HG03139 (cell line): ENCODE results near the gene DAB2IP.

ENCODE experiments used
- ATAC-seq: cut with Tn5 transposase; IDR thresholded peaks from one replicate; pipeline ENCODE4 v1.9.1; 2021; ENCODE audit not compliant: unreplicated experiment

The DAB2IP gene

DNA sequence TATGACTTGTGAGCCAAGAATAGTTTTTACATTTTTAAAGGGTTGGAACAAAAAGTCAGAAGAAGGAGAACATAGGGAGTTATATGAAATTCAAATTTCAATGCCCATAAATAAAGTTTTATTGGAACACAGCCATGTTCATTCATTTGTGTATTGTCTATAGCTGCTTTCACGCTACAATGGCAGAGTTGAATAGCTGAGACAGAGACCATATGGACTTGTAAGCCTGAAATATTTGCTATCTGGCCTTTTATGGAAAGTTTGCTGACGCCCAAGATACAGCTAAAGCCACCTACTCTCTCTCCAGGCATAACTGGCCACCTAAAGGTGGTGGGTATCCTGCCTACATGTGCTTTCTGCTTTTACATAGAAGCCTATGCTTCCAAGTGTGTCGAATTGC lies 10.9 kb downstream of the DAB2IP start:
- no peak for ATAC-seq

DNA sequence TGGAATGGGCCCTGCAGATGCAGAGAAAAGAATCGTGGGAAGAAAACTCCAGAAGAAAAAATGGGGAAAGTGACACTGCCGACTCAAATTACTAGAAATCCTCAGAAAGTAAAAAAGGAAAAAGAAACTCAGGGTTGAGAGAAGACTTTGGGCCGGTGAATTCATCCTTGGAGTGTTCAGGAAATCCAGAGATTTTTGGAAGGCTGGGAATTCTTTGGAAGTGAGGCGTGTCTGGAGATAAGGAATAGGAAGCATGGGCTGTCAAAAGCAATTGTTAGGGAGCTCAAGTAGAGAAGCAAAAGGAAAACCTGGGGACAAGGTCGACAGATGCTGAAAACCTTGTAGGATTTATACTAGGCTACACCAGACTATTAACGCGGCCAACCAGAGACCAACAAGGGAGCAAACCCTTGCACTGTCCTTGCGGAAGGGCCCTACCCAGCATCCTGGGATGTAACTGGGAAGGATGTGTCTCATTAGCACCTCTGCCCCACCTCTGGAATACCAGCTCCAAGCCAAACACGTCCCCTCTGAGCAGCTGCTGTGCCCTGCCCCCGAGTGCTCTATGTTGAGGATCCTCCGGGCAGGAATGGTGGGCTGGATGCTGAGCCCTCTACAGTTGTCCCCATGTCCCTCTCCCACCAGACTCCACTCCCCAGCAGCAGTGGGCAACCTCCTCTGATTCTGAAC lies 11.6 kb downstream of the DAB2IP start:
- ATAC-seq: no peak

DNA sequence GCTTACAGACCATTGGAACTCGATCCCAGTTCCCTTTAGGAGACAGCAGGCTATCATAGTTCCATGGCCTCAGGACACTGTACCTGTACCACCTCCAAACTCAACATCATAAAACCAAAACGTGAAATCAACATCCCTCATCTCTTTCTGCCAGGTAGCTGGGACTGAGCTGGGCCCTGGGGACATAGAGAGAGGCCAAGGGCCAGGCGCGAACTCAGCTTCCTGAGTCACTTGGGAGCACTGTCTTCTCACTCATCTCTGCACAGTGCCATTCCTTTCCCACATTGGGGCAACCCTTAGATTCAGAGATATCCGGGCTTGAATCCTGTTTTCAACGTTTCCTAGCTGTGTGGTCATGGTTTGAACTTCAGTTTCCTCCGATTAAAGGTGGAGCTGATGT lies 12.2 kb downstream of the DAB2IP start:
- ATAC-seq: no peak

DNA sequence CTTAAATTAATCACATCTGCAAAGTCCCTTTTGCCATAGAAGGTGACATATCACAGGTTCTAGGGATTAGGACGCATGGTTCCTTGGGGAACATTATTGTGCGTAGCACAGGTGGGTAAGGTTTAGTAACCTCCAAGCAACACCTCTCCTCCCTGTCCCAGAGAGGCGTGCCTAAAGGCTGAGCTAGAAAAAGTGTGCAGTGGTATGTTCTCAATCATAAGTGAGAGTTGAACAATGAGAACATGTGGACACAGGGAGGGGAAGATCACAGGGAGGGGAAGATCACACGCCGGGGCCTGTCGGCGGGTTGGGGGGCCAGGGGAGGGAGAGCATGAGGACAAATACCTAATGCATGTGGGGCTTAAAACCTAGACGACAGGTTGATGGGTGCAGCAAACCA lies 14.9 kb downstream of the DAB2IP start:
- ATAC-seq: no peak

DNA sequence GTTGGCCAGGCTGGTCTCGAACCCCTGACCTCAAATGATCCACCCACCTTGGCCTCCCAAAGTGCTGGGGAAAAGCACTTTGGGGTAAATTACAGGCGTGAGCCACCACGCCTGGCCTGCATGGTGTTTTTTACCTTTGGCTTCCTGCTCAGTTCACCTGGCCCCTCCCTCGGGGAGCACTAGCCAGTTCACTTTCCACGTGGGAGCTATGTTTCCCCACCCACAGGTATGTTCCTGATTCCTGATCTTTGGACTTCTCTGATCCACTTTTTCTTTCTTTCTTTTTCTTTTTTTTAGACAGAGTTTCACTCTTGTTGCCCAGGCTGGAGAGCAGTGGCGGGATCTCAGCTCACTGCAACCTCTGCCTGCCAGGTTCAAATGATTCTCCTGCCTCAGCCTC lies 15.8 kb downstream of the DAB2IP start:
- ATAC-seq: no peak

DNA sequence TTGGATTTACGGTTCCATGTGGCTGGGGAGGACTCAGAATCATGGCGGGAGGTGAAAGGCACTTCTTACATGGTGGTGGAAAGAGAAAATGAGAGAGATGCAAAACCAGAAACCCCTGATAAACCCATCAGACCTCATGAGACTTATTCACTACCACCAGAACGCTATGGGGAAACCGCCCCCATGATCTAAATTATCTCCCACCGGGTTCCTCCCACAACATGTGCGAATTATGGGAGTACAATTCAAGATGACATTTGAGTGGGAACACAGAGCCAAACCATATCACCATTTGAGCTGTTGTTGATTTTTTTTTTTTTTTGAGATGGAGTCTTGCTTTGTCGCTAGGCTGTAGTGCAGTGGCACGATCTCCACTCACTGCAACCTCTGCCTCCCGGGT lies 16.5 kb downstream of the DAB2IP start:
- ATAC-seq: no peak

DNA sequence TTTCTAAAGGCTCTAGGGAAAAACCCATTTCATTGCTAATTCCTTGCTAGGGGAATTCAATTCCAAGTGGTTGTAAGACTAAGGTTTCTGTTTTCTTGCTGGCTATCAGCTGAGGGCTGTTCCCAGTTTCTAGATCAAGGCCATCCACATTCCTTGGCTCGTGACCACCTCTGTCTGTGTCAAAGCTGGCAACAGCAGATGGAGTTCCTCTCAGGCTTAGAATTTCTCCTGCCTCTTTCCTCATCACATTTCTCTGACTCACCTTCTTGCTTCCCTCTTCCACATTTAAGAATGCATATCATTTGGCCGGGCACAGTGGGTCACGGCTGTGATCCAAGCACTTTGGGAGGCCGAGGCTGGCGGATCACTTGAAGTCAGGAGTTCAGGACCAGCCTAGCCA lies 19.0 kb downstream of the DAB2IP start:
- no peak for ATAC-seq

DNA sequence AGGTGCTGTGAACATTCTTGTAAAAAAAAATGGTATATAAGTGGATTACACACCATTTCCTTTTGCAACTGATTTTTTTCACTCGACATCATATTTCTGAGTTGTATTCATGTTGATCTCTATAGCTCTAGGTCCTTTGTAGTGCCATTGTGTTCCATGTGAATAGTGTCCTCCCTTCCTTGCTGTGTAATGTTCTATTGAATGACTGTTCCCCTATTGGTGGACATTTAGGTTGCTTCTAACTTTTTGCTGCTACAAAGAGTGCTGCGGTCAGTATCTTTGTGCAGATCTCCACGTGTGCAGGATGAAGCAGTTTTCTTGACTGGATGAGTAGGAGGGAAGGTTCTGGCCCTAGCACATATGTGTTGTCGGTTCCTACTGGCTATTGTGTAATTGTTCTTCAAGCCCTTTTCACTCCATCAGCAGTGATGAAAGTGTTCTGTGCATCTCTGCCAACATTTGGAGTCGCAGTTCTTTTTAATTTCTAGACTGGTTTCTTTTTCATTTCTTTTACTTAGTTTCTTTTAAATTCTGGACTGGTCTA lies 20.2 kb downstream of the DAB2IP start:
- ATAC-seq: no peak

DNA sequence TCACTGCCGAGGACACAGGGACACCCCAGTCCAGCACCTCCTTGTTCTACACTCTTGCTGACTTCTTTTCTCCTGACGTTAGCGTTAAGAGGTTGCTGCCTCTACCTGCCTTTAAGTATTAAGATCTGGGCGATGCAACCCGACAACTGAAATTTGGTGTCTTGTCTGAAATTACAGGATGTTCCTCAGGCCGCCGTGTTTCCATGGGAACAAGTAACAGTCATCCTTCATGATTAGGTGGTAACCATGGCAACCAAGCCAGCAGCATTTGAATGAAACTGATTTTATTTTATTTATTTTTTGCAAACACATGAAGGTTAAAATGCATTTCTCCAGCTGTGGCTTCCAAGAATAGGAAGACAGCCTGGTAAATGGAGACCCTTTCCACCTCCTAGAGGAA lies 20.8 kb downstream of the DAB2IP start:
- no peak for ATAC-seq

DNA sequence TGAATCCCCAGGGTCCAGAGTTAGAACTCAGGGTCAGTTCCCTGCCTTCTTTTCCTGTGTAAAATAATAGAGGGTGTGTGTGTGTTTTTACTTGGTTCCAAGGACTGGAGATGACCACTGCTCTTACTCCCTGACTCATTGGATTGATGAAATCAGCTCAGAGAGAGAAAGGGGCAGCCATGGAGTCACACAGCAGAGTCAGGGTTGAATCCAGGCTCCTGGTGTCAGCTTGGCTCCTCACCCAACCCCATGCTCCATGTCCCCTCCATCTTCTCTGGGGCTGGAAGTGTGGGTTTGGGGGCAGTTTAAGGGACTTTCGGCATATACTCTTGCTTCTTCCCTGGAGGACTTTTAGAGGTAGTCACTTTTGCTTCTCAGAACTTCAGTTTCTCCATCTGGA lies 21.6 kb downstream of the DAB2IP start:
- ATAC-seq: no peak

DNA sequence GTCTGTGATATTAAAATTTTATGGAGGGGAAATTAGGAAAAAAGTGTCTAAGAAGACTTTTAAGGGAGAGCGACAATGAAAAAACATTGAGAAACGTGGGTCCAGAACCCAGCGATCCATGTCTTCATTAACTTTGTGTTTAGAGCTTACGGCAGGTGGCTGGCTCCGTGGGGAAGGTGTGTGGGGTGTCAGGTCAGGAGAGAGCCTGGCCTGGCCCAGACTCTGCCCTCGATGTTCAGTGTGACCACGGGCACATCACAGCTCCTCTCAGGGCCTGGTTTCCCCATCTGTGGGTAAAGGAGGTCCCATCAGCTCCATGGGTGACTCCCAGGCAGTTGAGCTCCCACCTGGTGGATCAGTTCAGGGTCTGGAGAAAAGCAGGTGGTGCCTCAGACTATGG lies 22.1 kb downstream of the DAB2IP start:
- no peak for ATAC-seq

DNA sequence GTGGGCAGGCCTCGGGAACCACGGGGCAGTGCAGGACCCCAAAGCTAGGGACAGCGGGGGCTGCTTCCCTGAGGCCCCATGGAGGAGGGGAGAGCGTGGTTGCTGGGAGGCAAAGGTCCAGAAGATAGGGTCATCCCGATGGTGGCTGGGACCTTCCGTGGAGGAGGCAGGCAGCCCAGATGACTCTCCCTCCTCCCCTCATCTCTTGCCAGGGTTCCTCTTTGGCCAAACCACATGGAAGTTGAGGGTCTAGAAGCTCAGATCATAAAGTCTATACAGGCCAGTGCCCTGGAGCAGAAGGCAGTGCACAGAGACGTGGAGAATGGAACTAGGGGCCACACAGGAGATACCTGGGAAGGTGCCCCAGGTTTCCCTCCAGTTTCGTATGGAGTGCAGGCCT lies 22.6 kb downstream of the DAB2IP start:
- ATAC-seq: no peak

DNA sequence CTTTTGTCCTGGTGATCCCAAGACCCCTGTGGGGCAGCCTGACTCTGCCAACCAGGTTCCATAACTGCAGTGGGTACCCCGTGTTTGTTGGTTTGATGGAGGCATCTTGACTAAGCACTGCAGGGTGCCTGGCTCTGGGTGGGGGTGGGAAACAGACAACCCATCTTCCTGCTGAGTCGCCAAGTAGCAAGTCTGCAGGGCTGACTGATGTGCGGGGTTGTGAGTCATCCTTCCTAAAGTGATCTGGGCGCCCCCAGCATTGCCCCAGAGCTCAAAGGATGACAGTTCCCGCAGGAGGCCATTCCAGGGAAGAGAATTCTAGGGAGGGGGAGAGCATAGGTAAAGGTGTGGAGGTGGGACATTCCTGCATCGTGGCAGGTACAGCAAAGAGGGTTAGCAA lies 23.5 kb downstream of the DAB2IP start:
- no peak for ATAC-seq

DNA sequence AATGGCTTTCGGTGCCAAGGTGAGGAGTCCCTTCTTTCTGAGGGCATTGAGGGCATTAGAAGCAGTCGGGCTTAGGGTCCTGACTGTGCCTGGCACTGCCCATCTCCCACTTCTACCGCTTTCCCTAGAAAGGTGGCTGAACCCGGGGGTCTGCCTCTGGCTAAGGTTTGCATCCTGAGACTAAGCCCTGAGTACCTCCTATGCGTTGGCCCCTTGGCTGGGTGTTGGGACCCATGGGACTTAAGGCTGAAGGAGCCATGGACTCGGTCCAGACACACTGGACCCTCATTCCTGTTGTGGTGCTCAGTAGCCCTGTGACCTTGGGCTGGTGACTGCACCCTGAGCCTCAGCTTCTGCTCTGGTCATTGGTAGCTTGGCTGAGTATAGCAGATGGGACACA lies 23.9 kb downstream of the DAB2IP start:
- no peak for ATAC-seq

DNA sequence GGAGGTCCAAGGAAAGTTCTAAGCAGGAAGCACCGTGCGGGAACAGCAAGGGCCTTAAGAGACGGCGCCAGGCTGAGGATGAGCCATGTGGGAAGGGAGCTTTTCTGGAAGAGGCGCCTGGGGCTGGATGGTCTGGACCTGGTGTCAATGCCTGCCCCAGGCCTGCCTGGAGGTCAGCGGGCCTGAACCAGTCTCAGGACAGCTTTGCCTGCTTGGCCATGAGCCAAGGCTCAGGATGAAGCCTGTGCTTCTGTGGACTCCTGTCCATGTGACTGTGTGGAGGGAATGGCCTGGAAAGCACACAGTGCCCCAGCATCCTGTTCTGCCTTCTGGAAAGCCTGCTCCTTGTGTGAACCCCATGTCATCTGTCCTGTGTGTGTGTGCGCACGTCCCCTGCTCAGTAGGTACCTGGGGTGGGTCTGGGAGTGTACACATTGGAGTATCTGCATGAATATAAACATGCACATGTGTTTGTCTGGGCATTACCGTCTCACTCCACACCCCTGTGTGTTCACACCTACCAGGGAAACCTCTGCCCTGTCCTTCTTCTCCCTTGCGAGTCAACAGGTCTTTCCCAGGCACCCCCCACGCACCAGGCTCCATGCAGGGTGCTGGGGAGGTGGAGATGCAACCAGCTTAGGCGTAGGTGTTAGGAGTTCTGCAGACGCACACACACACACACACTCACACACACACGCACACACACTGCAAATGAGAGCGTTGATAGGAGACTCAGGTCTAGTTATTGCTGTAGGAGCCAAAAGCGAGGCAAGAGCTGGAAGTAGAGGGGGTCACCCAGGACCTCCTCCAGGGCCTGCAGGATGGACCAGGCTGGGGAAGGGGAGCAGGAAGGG lies 24.8 kb downstream of the DAB2IP start:
- no peak for ATAC-seq

DNA sequence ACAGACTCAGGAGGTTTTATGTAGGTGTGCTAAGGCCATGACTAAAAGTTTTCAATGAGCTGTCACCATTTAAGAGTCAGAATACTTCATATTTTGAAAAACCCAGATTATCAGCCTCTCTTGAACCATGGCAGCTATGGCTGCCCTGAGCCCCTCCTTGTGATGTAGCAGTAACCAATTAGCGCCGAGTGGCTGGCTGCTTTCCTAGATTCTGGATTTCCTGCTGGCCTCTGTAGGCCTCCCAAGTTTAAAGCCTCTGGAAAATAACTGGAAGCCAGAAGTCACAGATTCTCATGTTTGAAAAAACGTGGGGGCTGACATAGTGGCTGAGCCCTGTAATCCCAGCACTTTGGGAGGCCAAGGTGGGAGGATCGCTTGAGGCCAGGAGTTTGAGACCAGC lies 25.5 kb downstream of the DAB2IP start:
- no peak for ATAC-seq

DNA sequence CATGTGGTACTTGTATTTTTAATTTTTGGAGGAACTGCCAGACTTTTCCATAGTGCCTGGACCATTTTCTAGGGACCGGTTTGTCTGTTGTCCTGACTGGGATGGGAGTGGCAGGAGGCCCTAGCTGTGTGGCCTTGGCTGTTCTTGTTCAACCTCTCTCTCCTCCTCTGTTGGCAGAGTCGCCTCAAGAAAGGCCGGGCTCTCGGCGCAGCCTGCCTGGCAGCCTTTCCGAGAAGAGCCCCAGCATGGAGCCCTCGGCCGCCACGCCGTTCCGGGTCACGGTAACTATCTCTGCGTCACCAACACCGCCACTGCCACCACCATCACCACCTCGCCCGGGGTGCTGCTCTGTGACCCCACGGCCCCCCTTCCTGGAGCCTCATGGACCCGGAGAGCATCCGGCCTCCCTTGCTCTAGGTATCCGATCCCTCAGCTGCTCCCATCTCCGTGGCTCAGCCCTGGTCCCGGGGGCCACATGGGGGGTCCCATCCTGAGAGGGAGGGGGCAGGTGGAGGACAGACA lies 27.1 kb downstream of the DAB2IP start:
- no peak for ATAC-seq

DNA sequence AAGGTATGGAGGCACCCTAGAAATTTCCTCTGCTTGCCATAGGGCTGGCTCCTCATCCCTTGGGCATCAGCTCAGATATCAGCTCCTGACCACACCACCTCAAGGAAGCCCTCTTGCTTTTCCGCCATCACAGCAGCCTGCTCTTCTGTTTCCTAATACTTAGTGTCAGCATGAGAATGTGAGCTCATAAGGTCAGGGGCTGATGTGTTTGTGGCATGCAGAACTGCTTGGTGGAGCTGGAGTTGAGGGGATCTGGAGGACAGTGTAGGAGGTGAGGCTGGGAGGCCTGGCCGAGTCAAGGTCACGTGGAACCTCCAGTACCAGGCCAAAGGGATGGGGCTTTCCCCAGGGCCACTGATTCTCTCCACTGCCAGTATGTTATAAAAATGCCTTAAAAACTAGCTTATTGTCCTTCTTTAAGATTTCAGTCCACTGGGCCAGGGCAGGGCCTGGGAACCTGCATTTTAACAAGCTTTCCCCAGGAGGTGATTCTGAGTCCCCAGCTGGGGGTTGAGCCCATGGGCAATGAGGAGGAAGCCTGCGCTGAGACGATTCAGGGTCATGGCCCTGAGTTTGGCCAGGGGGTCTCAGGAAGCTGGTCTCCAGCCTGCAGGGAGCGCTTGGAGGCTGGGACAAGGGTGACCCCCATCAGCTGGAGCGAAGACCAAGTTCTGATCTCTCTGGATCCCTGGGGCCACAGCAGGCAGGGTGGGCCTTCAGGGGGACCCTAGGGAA lies 28.6 kb downstream of the DAB2IP start:
- ATAC-seq: no peak

DNA sequence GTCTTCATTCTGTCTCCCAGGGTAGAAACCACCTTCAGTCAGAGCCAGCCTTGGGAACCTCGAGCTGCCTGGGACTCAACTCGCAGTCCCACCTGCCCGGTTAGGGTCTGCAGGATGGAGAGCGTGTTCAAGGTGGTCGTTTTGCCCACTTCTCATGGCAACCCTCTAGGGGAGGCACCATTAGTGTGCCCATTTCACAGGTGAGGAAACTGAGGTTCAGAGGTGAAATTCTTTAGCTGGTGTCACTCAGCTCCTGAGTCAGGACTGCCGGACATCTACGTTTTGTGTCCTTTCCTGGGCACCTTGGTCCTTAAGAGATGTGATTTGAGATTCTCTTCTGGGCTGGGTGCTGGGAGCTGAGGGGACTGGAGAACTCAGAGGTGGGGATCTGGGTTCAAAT lies 30.0 kb downstream of the DAB2IP start:
- ATAC-seq: no peak

DNA sequence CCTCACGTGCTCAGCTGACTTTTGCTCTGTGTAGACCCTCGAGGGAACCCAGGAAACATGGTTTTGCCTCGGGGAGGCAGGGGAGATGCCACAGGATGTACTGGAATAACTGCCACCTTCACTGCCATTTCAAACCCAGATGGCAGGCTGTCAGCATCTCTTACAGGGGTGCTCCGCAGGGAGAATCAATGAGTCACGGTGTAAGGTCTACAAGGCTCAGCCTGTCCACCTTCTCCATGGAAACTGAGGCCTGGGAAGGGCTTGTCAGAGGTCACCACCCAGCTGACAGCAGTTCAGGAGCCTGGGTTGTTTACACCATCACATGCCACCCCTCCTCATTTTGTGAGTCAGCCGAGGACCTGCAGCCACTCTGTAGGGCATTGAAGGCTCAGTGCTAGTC lies 30.8 kb downstream of the DAB2IP start:
- ATAC-seq: no peak

DNA sequence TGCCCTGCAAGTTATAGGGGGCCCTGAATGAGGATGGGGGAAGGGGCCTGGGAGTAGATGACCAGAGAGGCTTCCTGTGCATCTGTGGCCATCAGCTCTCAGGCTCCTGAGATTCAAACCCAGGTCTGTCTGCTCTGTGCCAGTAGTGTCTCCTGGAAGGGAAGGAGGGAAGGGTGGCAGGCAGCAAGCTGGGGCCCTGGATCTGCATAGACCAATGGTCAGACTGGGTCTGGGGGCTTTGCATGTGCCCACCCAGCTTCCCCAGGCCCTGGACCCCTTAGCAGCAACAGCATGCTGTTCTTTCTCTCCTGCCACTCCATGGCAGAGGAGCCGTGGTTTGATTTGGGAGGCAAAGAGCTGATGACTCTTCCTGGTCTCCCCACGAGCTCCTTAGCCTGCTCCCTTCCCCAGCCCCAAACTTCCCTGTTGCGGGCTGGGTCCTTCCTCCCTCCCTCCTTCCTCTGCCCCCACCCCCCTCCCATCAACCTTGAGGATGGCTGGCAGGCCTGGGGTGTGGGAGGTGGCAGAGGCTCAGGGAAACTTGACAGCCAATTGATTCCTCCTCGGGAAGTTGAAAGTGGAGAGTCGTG lies 31.6 kb downstream of the DAB2IP start:
- no peak for ATAC-seq
